ENCODE measurements around the gene TLCD5.

Gene TLCD5

DNA sequence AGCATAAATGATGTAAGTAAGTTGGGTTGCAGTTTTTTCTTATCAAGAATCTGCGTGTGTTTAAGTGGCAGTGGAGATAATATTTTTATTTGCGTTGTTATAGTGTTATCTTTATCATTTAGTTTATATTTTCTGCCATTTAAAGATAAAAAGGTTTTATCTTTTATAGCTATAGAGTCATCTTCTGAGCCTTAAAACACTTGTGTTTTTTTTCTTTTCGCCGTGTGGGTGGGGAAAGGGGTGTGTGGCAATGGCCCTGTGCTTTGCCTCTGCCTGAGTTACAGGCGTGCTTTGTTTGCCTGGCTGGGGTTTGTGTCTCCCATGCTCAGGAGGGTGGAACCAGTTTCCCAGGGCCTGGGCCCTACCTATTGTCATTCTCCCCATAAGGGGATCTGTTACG lies 27.3 kb downstream of the TLCD5 start:
- ChIA-PET POLR2A (no interaction called here), CTCF (no interaction called here)
- H3K27ac ChIP-seq (ENCODE audit: extremely low read depth, low read depth, low read length): no peak overlapping the region; the same call in 1 of the 2 replicates
- no peak for TF ChIP-seq ZNF768 (tag by site-specific recombination; IDR thresholded peaks at IDR 0.05)
- TF ChIP-seq, protein P1, sequence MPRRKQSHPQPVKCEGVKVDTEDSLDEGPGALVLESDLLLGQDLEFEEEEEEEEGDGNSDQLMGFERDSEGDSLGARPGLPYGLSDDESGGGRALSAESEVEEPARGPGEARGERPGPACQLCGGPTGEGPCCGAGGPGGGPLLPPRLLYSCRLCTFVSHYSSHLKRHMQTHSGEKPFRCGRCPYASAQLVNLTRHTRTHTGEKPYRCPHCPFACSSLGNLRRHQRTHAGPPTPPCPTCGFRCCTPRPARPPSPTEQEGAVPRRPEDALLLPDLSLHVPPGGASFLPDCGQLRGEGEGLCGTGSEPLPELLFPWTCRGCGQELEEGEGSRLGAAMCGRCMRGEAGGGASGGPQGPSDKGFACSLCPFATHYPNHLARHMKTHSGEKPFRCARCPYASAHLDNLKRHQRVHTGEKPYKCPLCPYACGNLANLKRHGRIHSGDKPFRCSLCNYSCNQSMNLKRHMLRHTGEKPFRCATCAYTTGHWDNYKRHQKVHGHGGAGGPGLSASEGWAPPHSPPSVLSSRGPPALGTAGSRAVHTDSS (tag by site-specific recombination; IDR thresholded peaks at IDR 0.05): no peak
- no peak for TF ChIP-seq ZNF610 (tag by site-specific recombination; IDR thresholded peaks at IDR 0.05; ENCODE audit: borderline replicate concordance)
- no peak for TF ChIP-seq ZNF704 (tag by site-specific recombination; IDR thresholded peaks at IDR 0.05)
- TF ChIP-seq ZSCAN30 (tag by site-specific recombination; IDR thresholded peaks at IDR 0.05): no peak
- TF ChIP-seq INSM2 (tag by site-specific recombination; IDR thresholded peaks at IDR 0.05): no peak
- no peak for TF ChIP-seq ZNF530 (tag by site-specific recombination; IDR thresholded peaks at IDR 0.05; ENCODE audit: low read depth)
- TF ChIP-seq BCL11B (tag by site-specific recombination; IDR thresholded peaks at IDR 0.05; ENCODE audit: low read depth): 0 out of 2 replicates have a peak, but pooled peaks have one; percentile 50
- TF ChIP-seq, protein P2, sequence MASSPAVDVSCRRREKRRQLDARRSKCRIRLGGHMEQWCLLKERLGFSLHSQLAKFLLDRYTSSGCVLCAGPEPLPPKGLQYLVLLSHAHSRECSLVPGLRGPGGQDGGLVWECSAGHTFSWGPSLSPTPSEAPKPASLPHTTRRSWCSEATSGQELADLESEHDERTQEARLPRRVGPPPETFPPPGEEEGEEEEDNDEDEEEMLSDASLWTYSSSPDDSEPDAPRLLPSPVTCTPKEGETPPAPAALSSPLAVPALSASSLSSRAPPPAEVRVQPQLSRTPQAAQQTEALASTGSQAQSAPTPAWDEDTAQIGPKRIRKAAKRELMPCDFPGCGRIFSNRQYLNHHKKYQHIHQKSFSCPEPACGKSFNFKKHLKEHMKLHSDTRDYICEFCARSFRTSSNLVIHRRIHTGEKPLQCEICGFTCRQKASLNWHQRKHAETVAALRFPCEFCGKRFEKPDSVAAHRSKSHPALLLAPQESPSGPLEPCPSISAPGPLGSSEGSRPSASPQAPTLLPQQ (tag by site-specific recombination; IDR thresholded peaks at IDR 0.05): 0 out of 2 replicates have a peak, but pooled peaks have one; percentile 21
- TF ChIP-seq, protein P3, sequence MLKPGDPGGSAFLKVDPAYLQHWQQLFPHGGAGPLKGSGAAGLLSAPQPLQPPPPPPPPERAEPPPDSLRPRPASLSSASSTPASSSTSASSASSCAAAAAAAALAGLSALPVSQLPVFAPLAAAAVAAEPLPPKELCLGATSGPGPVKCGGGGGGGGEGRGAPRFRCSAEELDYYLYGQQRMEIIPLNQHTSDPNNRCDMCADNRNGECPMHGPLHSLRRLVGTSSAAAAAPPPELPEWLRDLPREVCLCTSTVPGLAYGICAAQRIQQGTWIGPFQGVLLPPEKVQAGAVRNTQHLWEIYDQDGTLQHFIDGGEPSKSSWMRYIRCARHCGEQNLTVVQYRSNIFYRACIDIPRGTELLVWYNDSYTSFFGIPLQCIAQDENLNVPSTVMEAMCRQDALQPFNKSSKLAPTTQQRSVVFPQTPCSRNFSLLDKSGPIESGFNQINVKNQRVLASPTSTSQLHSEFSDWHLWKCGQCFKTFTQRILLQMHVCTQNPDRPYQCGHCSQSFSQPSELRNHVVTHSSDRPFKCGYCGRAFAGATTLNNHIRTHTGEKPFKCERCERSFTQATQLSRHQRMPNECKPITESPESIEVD (tag by site-specific recombination; IDR thresholded peaks at IDR 0.05): peak; percentile 87
- no peak for TF ChIP-seq ZNF214 (tag by site-specific recombination; IDR thresholded peaks at IDR 0.05; ENCODE audit: borderline replicate concordance)
- no peak for TF ChIP-seq ZNF548 (tag by site-specific recombination; IDR thresholded peaks at IDR 0.05)
- peak; percentile 69 for TF ChIP-seq KLF10 (tag by site-specific recombination; IDR thresholded peaks at IDR 0.05)
- peak; percentile 53; the same call in 1 of the 2 replicates for TF ChIP-seq GLI2 (tag by site-specific recombination; IDR thresholded peaks at IDR 0.05; ENCODE audit: borderline replicate concordance, low read depth)
- no peak for TF ChIP-seq ZNF830 (tag by site-specific recombination; IDR thresholded peaks at IDR 0.05; ENCODE audit: low read depth)
- TF ChIP-seq ZNF16 (tag by site-specific recombination; IDR thresholded peaks at IDR 0.05; ENCODE audit: low read depth): no peak
- TF ChIP-seq GLIS1 (tag by site-specific recombination; IDR thresholded peaks at IDR 0.05): no peak
- TF ChIP-seq ZNF426 (tag by site-specific recombination; IDR thresholded peaks at IDR 0.05): no peak
- TF ChIP-seq EGR2 (tag by site-specific recombination; IDR thresholded peaks at IDR 0.05; ENCODE audit: low read depth): no peak; the same call in 1 of the 2 replicates
- TF ChIP-seq ZNF302 (tag by site-specific recombination; IDR thresholded peaks at IDR 0.05; ENCODE audit: low read depth): no peak
- TF ChIP-seq ZNF623 (tag by site-specific recombination; IDR thresholded peaks at IDR 0.05): no peak
- TF ChIP-seq ZNF707 (tag by site-specific recombination; IDR thresholded peaks at IDR 0.05): no peak
- TF ChIP-seq ZEB2 (tag by site-specific recombination; IDR thresholded peaks at IDR 0.05): 0 out of 2 replicates have a peak, but pooled peaks have one; percentile 41
- no peak for TF ChIP-seq ZNF132 (tag by site-specific recombination; IDR thresholded peaks at IDR 0.05; ENCODE audit: borderline replicate concordance)
- no peak for TF ChIP-seq ZNF416 (tag by site-specific recombination; IDR thresholded peaks at IDR 0.05)
- TF ChIP-seq ZNF366 (tag by site-specific recombination; conservative IDR thresholded peaks at IDR 0.05): no peak
- TF ChIP-seq ZNF350 (tag by site-specific recombination; IDR thresholded peaks at IDR 0.05): no peak
- TF ChIP-seq, protein P4, sequence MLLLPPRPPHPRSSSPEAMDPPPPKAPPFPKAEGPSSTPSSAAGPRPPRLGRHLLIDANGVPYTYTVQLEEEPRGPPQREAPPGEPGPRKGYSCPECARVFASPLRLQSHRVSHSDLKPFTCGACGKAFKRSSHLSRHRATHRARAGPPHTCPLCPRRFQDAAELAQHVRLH (tag by site-specific recombination; IDR thresholded peaks at IDR 0.05): 0 out of 2 replicates have a peak, but pooled peaks have one; percentile 33
- TF ChIP-seq ZBTB1 (tag by site-specific recombination; IDR thresholded peaks at IDR 0.05): no peak
- peak; percentile 92 for TF ChIP-seq ZNF843 (tag by site-specific recombination; IDR thresholded peaks at IDR 0.05)
- no peak for TF ChIP-seq ZNF112 (tag by site-specific recombination; IDR thresholded peaks at IDR 0.05)

More for the DNA sequence above, 27.3 kb downstream of the TLCD5 start:
- Histone ChIP-seq H3K4me1 (ENCODE audit: control insufficient read depth, insufficient read depth, low read length) (peaks cover 12% of the 10 kb centered on the region), H3K9me3 (ENCODE audit: control insufficient read depth, insufficient read depth, low read depth, low read length) (no peaks in the 10 kb centered on the region), H3K36me3 (ENCODE audit: control insufficient read depth in 2 of 2, insufficient read depth in 1 of 2, low read length in 2 of 2) (no peaks in the 10 kb centered on the region), H3K4me3 (ENCODE audit: low read depth, low read length) (no peak overlapping the region)

Data from HEK293 (cell line).